SK-N-MC (cell line): ENCODE results near the gene NOSTRIN.

Experiments
- EZH2 ChIP-seq: fragments of 200-600 bp; sonication (generic); IDR thresholded peaks from one replicate; pipeline ENCODE4 v1.6.1; 2017; ENCODE audit warnings: antibody characterized with exemption
- FOXP2 ChIP-seq: optimal IDR thresholded peaks from 2 replicates; pipeline ENCODE3; 2011; ENCODE audit warnings: mild to moderate bottlenecking, moderate library complexity; ENCODE audit not compliant: insufficient read depth; ENCODE audit errors: extremely low read length, control extremely low read depth
- POLR2AphosphoS5 ChIP-seq: IDR thresholded peaks from 2 replicates; pipeline ENCODE4 v1.6.1; 2012; ENCODE audit warnings: mild to moderate bottlenecking, low read depth, low read length, borderline replicate concordance

DNA sequence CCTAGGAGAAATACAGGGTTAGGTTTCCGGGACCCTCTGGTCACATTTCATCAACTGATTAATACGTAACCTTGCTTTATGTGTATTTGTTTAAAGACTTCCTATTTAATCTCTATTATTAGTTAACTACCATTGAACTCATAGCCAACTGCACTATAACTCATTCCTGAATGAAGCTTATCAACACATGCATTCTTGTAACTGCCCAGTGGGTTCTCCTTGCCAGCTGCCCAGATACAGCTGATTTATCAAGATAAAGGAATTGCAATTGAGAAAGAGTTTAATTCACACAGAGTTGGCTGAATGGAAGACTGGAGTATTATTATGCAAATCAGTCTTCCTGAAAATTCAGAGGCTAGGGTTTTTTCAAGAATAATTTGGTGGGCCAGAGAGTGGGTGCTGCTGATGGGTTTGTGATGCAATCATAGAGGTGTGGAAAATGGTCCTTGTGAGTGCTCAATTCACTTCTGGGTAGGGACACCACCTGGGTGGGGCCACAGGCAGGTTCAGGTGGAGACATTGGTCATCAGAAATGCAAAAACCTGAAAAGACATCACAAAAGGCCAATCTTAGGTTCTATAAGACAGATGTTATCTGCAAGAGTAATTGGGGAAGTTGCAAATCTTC is 21.1 kb upstream of the NOSTRIN start:
- TF ChIP-seq EZH2 (no peak), POLR2AphosphoS5 (no peak), FOXP2 (no peak)
